Measurements from ENCODE around the gene SMG6. TPM values are rescaled to one million over a fixed set of nuclear protein-coding genes. Genes with fewer than 3 reads are reported as not detected.

The SMG6 gene
- total RNA-seq, 1 donor from 2014 or later, result 36.7 TPM

DNA sequence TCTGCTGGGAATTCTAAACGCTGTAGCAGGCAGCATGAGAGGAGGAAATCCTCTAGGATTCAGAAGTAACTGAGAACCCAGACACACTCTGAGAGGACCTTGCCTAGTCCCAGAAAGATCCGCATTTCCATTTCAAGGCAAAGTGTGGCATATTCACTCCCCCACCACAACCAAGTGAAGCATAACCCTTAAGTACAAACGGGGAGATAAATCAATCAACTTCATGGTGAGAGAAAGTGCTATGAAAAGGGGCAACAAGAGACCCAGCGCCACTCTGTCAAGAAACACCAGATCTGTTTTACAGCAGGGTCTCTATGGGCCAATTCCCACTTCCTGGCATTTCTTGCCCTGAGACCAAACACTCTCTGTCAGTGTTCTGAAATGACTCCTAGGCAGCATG lies 68.3 kb downstream of the SMG6 start:
- Mint-ChIP-seq H3K36me3 (ENCODE audit: unreplicated experiment) (peaks cover 5% of the 10 kb centered on the region), H3K9me3 (ENCODE audit: unreplicated experiment) (no peaks in the 10 kb centered on the region), H3K4me1 (ENCODE audit: unreplicated experiment) (peaks cover 34% of the 10 kb centered on the region), H3K4me3 (ENCODE audit: unreplicated experiment) (no peak overlapping the region), H3K27me3 (ENCODE audit: unreplicated experiment) (no peaks in the 10 kb centered on the region), H3K27ac (ENCODE audit: unreplicated experiment) (no peak overlapping the region)
- TF ChIP-seq, protein P1, sequence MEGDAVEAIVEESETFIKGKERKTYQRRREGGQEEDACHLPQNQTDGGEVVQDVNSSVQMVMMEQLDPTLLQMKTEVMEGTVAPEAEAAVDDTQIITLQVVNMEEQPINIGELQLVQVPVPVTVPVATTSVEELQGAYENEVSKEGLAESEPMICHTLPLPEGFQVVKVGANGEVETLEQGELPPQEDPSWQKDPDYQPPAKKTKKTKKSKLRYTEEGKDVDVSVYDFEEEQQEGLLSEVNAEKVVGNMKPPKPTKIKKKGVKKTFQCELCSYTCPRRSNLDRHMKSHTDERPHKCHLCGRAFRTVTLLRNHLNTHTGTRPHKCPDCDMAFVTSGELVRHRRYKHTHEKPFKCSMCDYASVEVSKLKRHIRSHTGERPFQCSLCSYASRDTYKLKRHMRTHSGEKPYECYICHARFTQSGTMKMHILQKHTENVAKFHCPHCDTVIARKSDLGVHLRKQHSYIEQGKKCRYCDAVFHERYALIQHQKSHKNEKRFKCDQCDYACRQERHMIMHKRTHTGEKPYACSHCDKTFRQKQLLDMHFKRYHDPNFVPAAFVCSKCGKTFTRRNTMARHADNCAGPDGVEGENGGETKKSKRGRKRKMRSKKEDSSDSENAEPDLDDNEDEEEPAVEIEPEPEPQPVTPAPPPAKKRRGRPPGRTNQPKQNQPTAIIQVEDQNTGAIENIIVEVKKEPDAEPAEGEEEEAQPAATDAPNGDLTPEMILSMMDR (IDR thresholded peaks at IDR 0.05), result no peak
- no peak for DNase-seq (ENCODE audit: extremely low spot score, unreplicated experiment)

DNA sequence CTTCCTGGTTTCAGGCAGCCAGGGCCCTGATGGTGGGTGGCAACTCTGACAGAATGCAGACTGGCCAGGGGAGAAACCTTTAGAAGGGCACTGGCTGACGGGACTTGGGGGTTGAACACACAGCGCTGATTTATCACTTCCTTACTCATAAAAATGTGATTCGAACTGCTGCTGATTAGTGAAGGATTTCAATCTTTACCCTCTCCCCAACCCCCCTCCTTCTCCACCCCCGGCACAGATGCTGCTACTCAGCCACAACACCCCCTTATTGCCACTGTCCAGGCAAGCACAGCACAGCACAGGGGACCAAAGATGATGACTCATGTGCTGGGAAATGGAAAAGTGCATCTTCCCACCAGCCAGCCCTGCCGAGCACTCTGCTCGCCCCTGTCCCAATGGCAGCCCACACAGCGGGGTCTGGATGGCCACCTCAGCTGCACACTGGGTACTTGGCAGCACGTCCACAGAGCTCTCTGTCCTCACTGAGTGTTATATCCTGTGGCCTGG lies 70.1 kb downstream of the SMG6 start:
- H3K36me3 Mint-ChIP-seq (ENCODE audit: unreplicated experiment), result peaks cover 10% of the 10 kb centered on the region
- H3K4me3 Mint-ChIP-seq (ENCODE audit: unreplicated experiment), result no peak overlapping the region
- H3K4me1 Mint-ChIP-seq (ENCODE audit: unreplicated experiment), result peaks cover 24% of the 10 kb centered on the region
- no peak overlapping the region for H3K27ac Mint-ChIP-seq (ENCODE audit: unreplicated experiment)
- TF ChIP-seq, protein P1 (IDR thresholded peaks at IDR 0.05), result no peak
- H3K27me3 Mint-ChIP-seq (ENCODE audit: unreplicated experiment), result no peaks in the 10 kb centered on the region
- no peaks in the 10 kb centered on the region for H3K9me3 Mint-ChIP-seq (ENCODE audit: unreplicated experiment)
- no peak for DNase-seq (ENCODE audit: extremely low spot score, unreplicated experiment)

DNA sequence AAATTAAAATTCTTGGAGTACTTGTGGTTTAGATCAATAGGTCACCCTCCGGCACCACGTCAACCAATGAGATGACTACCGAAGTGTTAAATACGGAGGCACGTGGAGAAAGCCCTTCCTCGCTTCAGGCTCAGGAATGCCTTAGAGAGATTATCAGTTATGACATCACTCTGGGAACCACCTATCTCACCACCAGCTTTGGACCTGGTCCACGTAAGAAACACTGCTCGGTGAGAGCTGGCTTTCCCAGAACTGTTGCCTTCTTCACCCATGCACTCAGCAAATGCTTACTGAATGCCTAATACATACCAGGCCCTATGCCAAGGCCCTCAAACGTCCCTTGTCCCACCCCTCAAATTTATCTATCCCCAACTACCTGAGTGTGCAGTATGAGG lies 71.3 kb downstream of the SMG6 start:
- TF ChIP-seq, protein P1 (IDR thresholded peaks at IDR 0.05), result no peak
- DNase-seq (ENCODE audit: extremely low spot score, unreplicated experiment), result no peak
- Mint-ChIP-seq H3K36me3 (ENCODE audit: unreplicated experiment) (peaks cover 10% of the 10 kb centered on the region), H3K4me3 (ENCODE audit: unreplicated experiment) (no peak overlapping the region), H3K27ac (ENCODE audit: unreplicated experiment) (no peak overlapping the region), H3K4me1 (ENCODE audit: unreplicated experiment) (peaks cover 12% of the 10 kb centered on the region), H3K9me3 (ENCODE audit: unreplicated experiment) (no peaks in the 10 kb centered on the region), H3K27me3 (ENCODE audit: unreplicated experiment) (no peaks in the 10 kb centered on the region)

DNA sequence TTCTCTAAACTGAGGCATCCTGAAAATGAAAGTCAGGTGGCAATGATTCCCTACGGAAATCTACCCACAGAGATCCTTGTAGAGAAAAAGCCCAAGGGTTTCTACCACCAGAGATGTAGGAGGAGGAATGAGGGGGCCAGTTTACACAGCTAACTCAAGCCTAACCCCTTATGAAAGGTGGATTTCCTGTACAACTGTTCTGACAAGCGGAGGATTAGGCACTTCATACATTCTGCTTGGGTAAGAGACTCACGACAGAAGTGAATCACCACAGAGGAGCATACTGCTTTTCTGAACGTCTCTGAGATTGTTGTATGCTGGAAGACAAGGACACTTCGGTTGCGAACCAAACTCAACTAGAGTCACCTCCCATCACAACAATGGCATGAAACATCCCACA lies 72.7 kb downstream of the SMG6 start:
- Mint-ChIP-seq H3K4me1 (ENCODE audit: unreplicated experiment) (peaks cover 9% of the 10 kb centered on the region), H3K4me3 (ENCODE audit: unreplicated experiment) (no peak overlapping the region), H3K9me3 (ENCODE audit: unreplicated experiment) (no peaks in the 10 kb centered on the region), H3K27me3 (ENCODE audit: unreplicated experiment) (no peaks in the 10 kb centered on the region), H3K36me3 (ENCODE audit: unreplicated experiment) (peaks cover 10% of the 10 kb centered on the region), H3K27ac (ENCODE audit: unreplicated experiment) (no peak overlapping the region)
- TF ChIP-seq, protein P1 (IDR thresholded peaks at IDR 0.05), result no peak
- DNase-seq (ENCODE audit: extremely low spot score, unreplicated experiment), result no peak

DNA sequence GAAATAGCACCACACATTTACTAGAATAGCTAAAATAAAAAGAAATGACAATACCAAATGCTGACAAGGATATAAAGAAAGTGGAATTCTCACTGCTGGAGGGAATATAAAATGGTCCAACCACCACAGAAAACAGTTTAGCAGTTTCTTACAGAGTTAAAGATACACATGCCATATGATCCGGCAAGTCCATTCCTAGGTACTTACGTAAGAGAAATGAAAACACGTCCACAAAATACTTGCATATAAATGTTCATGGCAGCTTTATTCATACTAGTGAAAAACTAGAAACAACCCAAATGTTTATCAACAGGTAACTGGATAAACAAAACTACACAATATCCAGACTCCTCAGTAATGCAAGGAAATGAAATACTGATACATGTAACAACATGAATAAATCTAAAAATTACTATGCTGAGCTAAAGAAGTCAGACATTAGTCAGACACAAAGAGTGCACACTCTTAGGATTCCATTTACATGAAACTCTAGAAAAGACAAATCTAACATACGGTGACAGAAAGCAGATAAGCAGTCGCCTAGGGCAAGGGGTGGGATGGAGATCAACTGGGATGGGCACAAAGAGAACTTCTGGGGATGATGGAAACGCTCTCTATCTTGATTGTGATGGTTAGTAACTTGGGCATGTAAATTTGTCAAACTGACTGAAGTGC lies 76.4 kb downstream of the SMG6 start:
- no peak overlapping the region for H3K4me3 Mint-ChIP-seq (ENCODE audit: unreplicated experiment)

More for the DNA sequence above, 76.4 kb downstream of the SMG6 start:
- peaks cover 20% of the 10 kb centered on the region for H3K4me1 Mint-ChIP-seq (ENCODE audit: unreplicated experiment)
- H3K27me3 Mint-ChIP-seq (ENCODE audit: unreplicated experiment), result no peaks in the 10 kb centered on the region
- no peak overlapping the region for H3K27ac Mint-ChIP-seq (ENCODE audit: unreplicated experiment)
- no peak for DNase-seq (ENCODE audit: extremely low spot score, unreplicated experiment)
- H3K9me3 Mint-ChIP-seq (ENCODE audit: unreplicated experiment), result no peaks in the 10 kb centered on the region
- TF ChIP-seq, protein P1 (IDR thresholded peaks at IDR 0.05), result no peak
- H3K36me3 Mint-ChIP-seq (ENCODE audit: unreplicated experiment), result peaks cover 9% of the 10 kb centered on the region
